H1 (cell line): ENCODE data around the gene HMG20A.

Experiments
- BRCA1 ChIP-seq: IDR thresholded peaks from 2 replicates; pipeline ENCODE4 v1.6.1; 2012; ENCODE audit warnings: low read depth, low read length, improper control_type of control experiment
- CHD2 ChIP-seq: IDR thresholded peaks from 2 replicates; pipeline ENCODE4 v1.6.1; 2012; ENCODE audit warnings: low read length, improper control_type of control experiment
- POLR2A ChIP-seq, 2 experiments: IDR thresholded peaks; 1 replicate in 1 of 2; 2 replicates in 1 of 2; pipeline ENCODE4 v1.6.1; 2011; ENCODE audit warnings: low read depth in 2 of 2, low read length in 2 of 2, mild to moderate bottlenecking in 2 of 2; ENCODE audit errors: control extremely low read depth in 1 of 2
- POLR2AphosphoS5 ChIP-seq: IDR thresholded peaks from 2 replicates; pipeline ENCODE4 v1.6.1; 2011; ENCODE audit warnings: low read depth, low read length
- SIN3A ChIP-seq, 2 experiments: IDR thresholded peaks in 1 of 2; conservative IDR thresholded peaks in 1 of 2; 2 replicates each; pipeline ENCODE4 v1.6.1; 2011 to 2012; ENCODE audit warnings: low read length in 2 of 2, improper control_type of control experiment in 1 of 2, low read depth in 1 of 2, mild to moderate bottlenecking in 1 of 2
- SUZ12 ChIP-seq: fragments of 200-600 bp; sonication (generic); IDR thresholded peaks from 2 replicates; pipeline ENCODE4 v1.6.1; 2012; ENCODE audit warnings: mild to moderate bottlenecking, inconsistent platforms, low read length, moderate library complexity, mixed read lengths
- TF ChIP-seq, protein P1 (sequence below): IDR thresholded peaks from 2 replicates; pipeline ENCODE4 v1.6.1; 2012; ENCODE audit warnings: inconsistent platforms

DNA sequence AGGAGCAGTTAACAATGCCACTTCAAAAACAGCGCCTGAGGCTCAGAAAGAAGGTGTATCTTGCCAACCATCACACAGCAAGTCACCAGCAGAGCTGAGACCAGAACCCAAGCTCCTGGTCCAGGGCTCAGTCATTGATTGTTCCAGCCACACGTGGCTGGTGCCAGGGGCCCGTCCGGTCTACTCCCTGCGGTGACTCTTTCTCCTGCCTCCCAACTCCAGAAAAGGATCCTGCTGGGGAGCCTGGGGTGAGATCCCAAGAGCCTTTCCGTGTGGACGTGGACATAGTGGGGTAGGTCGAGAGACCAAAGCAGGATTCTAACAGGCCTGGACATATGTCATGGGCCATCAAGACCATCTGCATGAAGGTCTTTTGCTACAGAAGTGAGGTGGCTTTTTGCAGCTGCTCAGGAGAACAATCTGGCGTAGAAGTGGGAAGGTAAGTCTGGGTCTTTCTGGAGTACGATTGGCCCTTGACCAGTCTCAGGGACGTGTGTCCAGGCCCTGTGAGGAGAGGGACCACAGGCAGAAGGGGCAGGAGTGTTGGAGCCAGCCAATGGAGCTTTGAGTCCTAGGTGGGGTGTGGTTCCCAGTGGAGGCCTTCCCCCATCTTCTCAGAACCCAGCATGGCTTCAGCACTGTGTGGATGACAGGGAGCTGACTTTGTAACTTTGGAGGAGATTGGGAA, 105.4 kb downstream of the HMG20A start:
- TF ChIP-seq CHD2 (no peak), SIN3A (conservative IDR thresholded peaks at IDR 0.05 in 1 of 2, IDR thresholded peaks at IDR 0.05 in 1 of 2; ENCODE audit: low read depth in 1 of 2, low read length in 2 of 2) (no peak), SUZ12 (no peak), POLR2AphosphoS5 (no peak), POLR2A (IDR thresholded peaks at IDR 0.05; ENCODE audit: control extremely low read depth in 1 of 2, low read depth in 2 of 2, low read length in 2 of 2) (no peak), BRCA1 (no peak)
- TF ChIP-seq, protein P1, sequence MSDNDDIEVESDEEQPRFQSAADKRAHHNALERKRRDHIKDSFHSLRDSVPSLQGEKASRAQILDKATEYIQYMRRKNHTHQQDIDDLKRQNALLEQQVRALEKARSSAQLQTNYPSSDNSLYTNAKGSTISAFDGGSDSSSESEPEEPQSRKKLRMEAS, result no peak
